Endothelial cell of umbilical vein (primary cell): ENCODE measurements around the gene RSRC2. TPM values are rescaled to one million over a fixed set of nuclear protein-coding genes. Genes with fewer than 3 reads are reported as not detected.
A peak's percentile ranks its signal among the peaks of the same experiment; 100 is the strongest.
"Not testable (repeated sequence)": the region's sequence is repeated elsewhere in the genome, so short reads cannot be mapped to it uniquely, and the experiment has no call there.

Source experiments
- BruUV-seq: library from RNA; stranded (reverse); fragments of 400-500 nt; replicated peaks from 2 replicates; lab custom pipeline; 2021; lab: Mats Ljungman, UMichigan
- CTCF ChIA-PET: fragments of 300-600, 350-600 bp; sonication (Branson Sonifier 250); formaldehyde crosslinking; loops from one replicate; lab custom pipeline; 2021; ENCODE audit warnings: antibody characterized with exemption, inconsistent platforms; lab: Charles Lee
- POLR2A ChIA-PET: fragments of 300-600, 350-600 bp; sonication (Branson Sonifier 250); formaldehyde crosslinking; loops from one replicate; lab custom pipeline; 2021; ENCODE audit warnings: antibody characterized with exemption, inconsistent platforms; lab: Charles Lee
- DNase-seq: peaks from one replicate; pipeline ENCODE4 v3.0.0-alpha.2; 2011; ENCODE audit warnings: low read depth, low spot score
- FAIRE-seq: peaks from 2 replicates; lab custom pipeline; 2011; peaks lifted over from hg19 to GRCh38; lab: Jason Lieb, UNC
- H2AFZ ChIP-seq: 2 replicates; pipeline ENCODE4 v1.6.0; 2012; ENCODE audit warnings: low read depth, low read length, control low read depth, inconsistent platforms
- H3K27ac ChIP-seq: 2 replicates; pipeline ENCODE4 v1.5.1; 2011; ENCODE audit warnings: low read depth, mild to moderate bottlenecking, control low read depth, low read length, moderate library complexity; ENCODE audit not compliant: insufficient read depth
- H3K27me3 ChIP-seq, 2 experiments: 2 replicates each; pipeline versions ENCODE4 v1.6.0 to v1.6.1; 2011; ENCODE audit warnings: low read length in 2 of 2, mixed read lengths in 1 of 2; ENCODE audit not compliant: control insufficient read depth in 2 of 2, insufficient read depth in 2 of 2
- H3K36me3 ChIP-seq, 2 experiments: 2 replicates in 1 of 2; 3 replicates in 1 of 2; pipeline ENCODE4 v1.5.1; 2011; ENCODE audit warnings: low read length in 2 of 2, mild to moderate bottlenecking in 1 of 2, moderate library complexity in 1 of 2; ENCODE audit not compliant: control insufficient read depth in 2 of 2, insufficient read depth in 2 of 2; ENCODE audit errors: extremely low read depth in 1 of 2
- H3K4me1 ChIP-seq: 3 replicates; pipeline ENCODE4 v1.5.1; 2011; ENCODE audit warnings: mild to moderate bottlenecking, low read length; ENCODE audit not compliant: control insufficient read depth, insufficient read depth; ENCODE audit errors: extremely low read depth
- H3K4me2 ChIP-seq: 2 replicates; pipeline ENCODE4 v1.6.1; 2011; ENCODE audit warnings: low read length, control low read depth, mixed read lengths; ENCODE audit not compliant: insufficient read depth
- H3K4me3 ChIP-seq, 3 experiments: fragments of 200-600 bp in 1 of 3; sonication (generic), shearing (Covaris generic) in 1 of 3; replicated peaks in 1 of 3; 2 replicates each; pipeline ENCODE4 v1.5.1; 2011 to 2016; ENCODE audit warnings: control low read depth in 3 of 3, low read length in 3 of 3, mild to moderate bottlenecking in 2 of 3, inconsistent platforms in 1 of 3, low read depth in 1 of 3, moderate library complexity in 1 of 3; ENCODE audit not compliant: insufficient read depth in 1 of 3
- H3K79me2 ChIP-seq: 2 replicates; pipeline ENCODE4 v1.6.0; 2012; ENCODE audit warnings: low read length, inconsistent platforms; ENCODE audit not compliant: control insufficient read depth, insufficient read depth
- H3K9ac ChIP-seq: replicated peaks from 2 replicates; pipeline ENCODE3; 2011; ENCODE audit warnings: low read length, control low read depth; ENCODE audit not compliant: insufficient read depth; ENCODE audit errors: extremely low read depth
- H3K9me1 ChIP-seq: replicated peaks from 3 replicates; pipeline ENCODE4 v1.6.0; 2011; ENCODE audit warnings: mild to moderate bottlenecking, low read length; ENCODE audit not compliant: control insufficient read depth, insufficient read depth; ENCODE audit errors: extremely low read depth
- H3K9me3 ChIP-seq: replicated peaks from 2 replicates; pipeline ENCODE4 v1.5.1; 2012; ENCODE audit warnings: low read length, inconsistent platforms; ENCODE audit not compliant: control insufficient read depth, insufficient read depth
- H4K20me1 ChIP-seq: replicated peaks from 2 replicates; pipeline ENCODE3; 2011; ENCODE audit warnings: mild to moderate bottlenecking, low read length; ENCODE audit not compliant: control insufficient read depth, insufficient read depth; ENCODE audit errors: extremely low read depth
- CTCF ChIP-seq, 2 donors: IDR thresholded peaks; 1 replicate in 1 of 2; 2 replicates in 1 of 2; pipeline ENCODE4 v1.5.1; 2011; ENCODE audit warnings: low read length in 2 of 2, mild to moderate bottlenecking in 2 of 2, moderate library complexity in 2 of 2, control low read depth in 1 of 2, inconsistent platforms in 1 of 2, low read depth in 1 of 2; ENCODE audit not compliant: insufficient read depth in 1 of 2; ENCODE audit errors: extremely low read depth in 1 of 2
- EZH2 ChIP-seq: IDR thresholded peaks from 2 replicates; pipeline ENCODE4 v1.6.1; 2012; ENCODE audit warnings: borderline replicate concordance, low read depth, mild to moderate bottlenecking, moderate library complexity, low read length, inconsistent platforms; ENCODE audit not compliant: severe bottlenecking
- FOS ChIP-seq: IDR thresholded peaks from 2 replicates; pipeline ENCODE4 v1.6.1; 2011; ENCODE audit warnings: mild to moderate bottlenecking, low read length, moderate library complexity, borderline replicate concordance; ENCODE audit not compliant: insufficient read depth
- GATA2 ChIP-seq: IDR thresholded peaks from 2 replicates; pipeline ENCODE4 v1.7.0; 2011; ENCODE audit warnings: low read depth, mild to moderate bottlenecking, moderate library complexity, mixed read lengths, low read length; ENCODE audit not compliant: insufficient read length, insufficient read depth
- JUN ChIP-seq: IDR thresholded peaks from 2 replicates; pipeline ENCODE4 v1.6.1; 2011; ENCODE audit warnings: borderline replicate concordance, low read depth; ENCODE audit not compliant: insufficient read length, insufficient read depth
- MAX ChIP-seq: IDR thresholded peaks from 2 replicates; pipeline ENCODE4 v1.6.1; 2011; ENCODE audit not compliant: insufficient read depth, insufficient read length
- MYC ChIP-seq: IDR thresholded peaks from one replicate; pipeline ENCODE4 v1.6.1; 2011; ENCODE audit warnings: mild to moderate bottlenecking, low read depth, low read length
- POLR2A ChIP-seq: IDR thresholded peaks from 2 replicates; pipeline ENCODE4 v1.6.1; 2012; ENCODE audit warnings: low read depth, mild to moderate bottlenecking, control low read depth, low read length
- POLR2AphosphoS5 ChIP-seq: IDR thresholded peaks from 2 replicates; pipeline ENCODE4 v1.6.1; 2012; ENCODE audit warnings: low read depth, mild to moderate bottlenecking, control low read depth, low read length, moderate library complexity; ENCODE audit not compliant: insufficient read depth
- dilution Hi-C: fragments of 300-500 bp; cut with MboI; formaldehyde crosslinking; loops from one replicate; pipeline ENCODE4 v1.15.0; 2019; ENCODE audit warnings: low sequenced_read_pairs; ENCODE audit not compliant: extremely low pct_ligation_motif_present
- intact Hi-C: fragments of 100-400 bp; cut with micrococcal nuclease; formaldehyde crosslinking; loops from one replicate; pipeline ENCODE4 v1.10.0; 2022
- polyA plus RNA-seq, 4 experiments: library from polyadenylated mRNA; depleted of rRNA in 3 of 4; stranded (reverse) in 3 of 4; unstranded in 1 of 4; fragments of >200 nt; gene quantifications; 2 replicates each; pipeline versions ENCODE4 v1.2.1 to v1.2.3, GENCODE V29; 2011 to 2012; ENCODE audit warnings: missing spikeins in 1 of 4
- total RNA-seq: library from RNA; stranded (reverse); gene quantifications from 2 replicates; pipeline ENCODE4 v1.2.3, GENCODE V29; 2021

Gene RSRC2
- total and polyA plus RNA-seq, 2 donors (not counting 3 experiments of a cell fraction or from before 2014, with no cell fraction given): 17.6 to 81.1 TPM

DNA sequence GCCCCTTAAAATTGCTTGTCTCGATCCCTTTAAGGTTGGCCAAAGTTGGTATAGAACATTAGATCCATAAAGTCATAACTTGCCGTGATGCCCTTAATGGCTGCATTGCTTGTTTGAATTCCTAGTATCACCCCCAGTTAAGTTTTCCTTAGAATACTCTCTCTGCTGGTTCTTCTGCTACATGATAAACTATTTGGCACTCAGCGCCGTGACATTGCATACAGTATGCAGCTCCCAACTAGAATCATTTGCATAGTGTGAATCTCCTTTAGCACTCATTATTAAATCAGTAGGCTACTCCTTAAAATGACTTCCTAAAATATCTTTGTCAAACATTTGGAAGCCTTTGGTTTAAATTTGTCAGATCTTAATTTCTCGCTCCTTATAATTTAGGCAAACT lies 42.6 kb upstream of the RSRC2 start:
- intact Hi-C loops: loop anchor here (2.0 kb wide), 1 partner anchor 18 kb away; no protein-coding TSS in a partner anchor
- no TSS peak for BruUV-seq
- Histone ChIP-seq H3K9me1 (no peaks in the 10 kb centered on the region), H3K4me2 (no peak overlapping the region), H3K27me3 (no peaks in the 10 kb centered on the region), H3K4me1 (no peaks in the 10 kb centered on the region), H3K27ac (no peak overlapping the region), H3K9me3 (no peaks in the 10 kb centered on the region), H3K79me2 (no peaks in the 10 kb centered on the region), H2AFZ (no peak overlapping the region), H4K20me1 (no peaks in the 10 kb centered on the region), H3K4me3 (no peak overlapping the region), H3K36me3 (peaks cover 0 to 14% of the 10 kb centered on the region in 2 experiments), H3K9ac (no peak overlapping the region)
- FAIRE-seq (peak; percentile 26), DNase-seq (no peak)
- ChIA-PET POLR2A (no interaction called here), CTCF (interaction anchor here (1.3 kb wide), 1 partner anchor 18 kb away, joined by 3 read pairs; no protein-coding TSS in a partner anchor)
- dilution Hi-C loops: no loop called here
- no peak for TF ChIP-seq MYC
- no peak for TF ChIP-seq MAX
- no peak for TF ChIP-seq POLR2AphosphoS5
- no peak for TF ChIP-seq FOS
- TF ChIP-seq GATA2: no peak
- no peak for TF ChIP-seq JUN
- TF ChIP-seq POLR2A: no peak
- TF ChIP-seq EZH2: no peak
- no peak for TF ChIP-seq CTCF (IDR thresholded peaks at IDR 0.05; ENCODE audit: extremely low read depth in 1 of 2, insufficient read depth in 1 of 2, low read depth in 1 of 2, low read length in 2 of 2)

- H3K9me1 ChIP-seq, CTCF ChIA-PET, H3K4me1 ChIP-seq, POLR2A ChIA-PET, dilution Hi-C loops, H2AFZ ChIP-seq, H3K27me3 ChIP-seq, H3K27ac ChIP-seq, H3K79me2 ChIP-seq, BruUV-seq, H4K20me1 ChIP-seq, FAIRE-seq, H3K4me3 ChIP-seq, H3K9me3 ChIP-seq, DNase-seq, intact Hi-C loops, H3K9ac ChIP-seq, H3K36me3 ChIP-seq, H3K4me2 ChIP-seq: not testable (repeated sequence)
Measured at GRCh38 chr12:122566816-122567215, 40.1 kb upstream of the RSRC2 start.
